CD4-positive, alpha-beta T cell treated with Interleukin-12 subunit alpha and Interleukin-12 subunit beta, for 1 hour (primary cell): ENCODE results near the gene BNIP3.
A peak's percentile ranks its signal among the peaks of the same experiment; 100 is the strongest.
"Not testable (repeated sequence)": the region's sequence is repeated elsewhere in the genome, so short reads cannot be mapped to it uniquely, and the experiment has no call there.

ENCODE experiments used
- DNase-seq: peaks from one replicate; pipeline ENCODE4 v3.0.0-alpha.2; 2020

BNIP3 gene

GRCh38 chr10:131928248-131929095 is 53.3 kb downstream of the BNIP3 start:
- DNase-seq: peak; percentile 52

DNA sequence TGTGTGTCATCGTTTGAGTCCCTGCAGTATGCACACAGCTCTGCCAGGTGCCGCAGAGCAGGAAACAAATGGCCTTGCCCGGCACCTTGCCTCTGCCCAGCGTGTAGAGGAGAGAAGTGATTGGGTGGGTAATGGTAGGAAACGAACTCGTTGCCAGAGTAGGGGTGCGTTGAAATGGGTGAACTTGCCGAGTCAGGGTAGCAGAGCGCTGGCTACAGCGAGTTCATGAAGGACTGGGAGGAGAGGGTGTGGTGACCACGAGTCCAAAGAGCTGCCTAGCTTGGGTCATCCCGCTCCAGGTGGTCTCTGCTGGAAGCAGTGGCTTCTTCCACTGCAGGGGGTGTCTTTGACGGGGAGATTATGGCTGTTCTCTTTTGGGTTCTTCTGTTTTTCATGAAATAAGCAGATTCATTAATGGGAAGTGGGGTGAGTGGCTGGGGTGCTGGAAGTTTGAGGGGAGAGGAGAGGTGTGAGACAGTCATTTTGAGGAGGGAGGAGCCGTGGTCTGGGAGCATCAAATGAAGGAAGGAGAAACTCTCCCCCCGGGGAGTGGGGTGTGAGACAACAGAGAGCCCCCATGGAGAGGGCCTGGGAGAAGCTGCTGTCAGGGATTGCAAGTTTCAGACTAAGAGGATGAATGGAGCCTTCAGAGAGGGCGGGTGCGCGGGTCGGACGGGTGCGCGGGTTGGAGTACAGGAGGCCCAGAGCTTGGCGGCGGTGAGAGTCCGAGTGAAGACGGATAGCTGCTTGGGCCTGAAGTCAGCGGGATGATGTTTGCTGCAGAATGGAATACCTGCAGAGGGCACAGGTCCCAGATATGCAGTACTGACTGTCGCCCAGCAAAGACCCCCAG is 54.8 kb downstream of the BNIP3 start:
- no peak for DNase-seq

DNA sequence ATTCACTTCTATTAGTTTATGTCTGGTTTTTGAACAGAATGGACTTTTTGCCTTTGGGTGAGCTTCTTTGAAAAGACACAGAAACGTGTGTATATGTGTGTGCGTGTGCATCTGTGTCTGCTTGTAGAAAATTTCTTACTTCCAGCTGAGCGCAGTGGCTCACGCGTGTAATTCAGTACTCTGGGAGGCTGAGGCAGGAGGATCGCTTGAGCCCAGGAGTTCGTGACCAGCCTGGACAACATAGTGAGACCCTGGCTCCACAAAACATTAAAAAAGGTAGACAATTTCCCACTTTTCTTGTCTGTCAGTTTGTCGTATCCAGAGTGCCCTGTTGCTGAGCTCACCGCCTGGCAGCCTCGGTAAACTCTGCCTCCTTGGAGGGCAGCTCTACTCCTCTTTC is 55.5 kb downstream of the BNIP3 start:
- DNase-seq: no peak

- no peak for DNase-seq
Measured at GRCh38 chr10:131925716-131926115, 56.0 kb downstream of the BNIP3 start.

- DNase-seq: no peak
Measured at GRCh38 chr10:131925011-131925649, 56.6 kb downstream of the BNIP3 start.

DNA sequence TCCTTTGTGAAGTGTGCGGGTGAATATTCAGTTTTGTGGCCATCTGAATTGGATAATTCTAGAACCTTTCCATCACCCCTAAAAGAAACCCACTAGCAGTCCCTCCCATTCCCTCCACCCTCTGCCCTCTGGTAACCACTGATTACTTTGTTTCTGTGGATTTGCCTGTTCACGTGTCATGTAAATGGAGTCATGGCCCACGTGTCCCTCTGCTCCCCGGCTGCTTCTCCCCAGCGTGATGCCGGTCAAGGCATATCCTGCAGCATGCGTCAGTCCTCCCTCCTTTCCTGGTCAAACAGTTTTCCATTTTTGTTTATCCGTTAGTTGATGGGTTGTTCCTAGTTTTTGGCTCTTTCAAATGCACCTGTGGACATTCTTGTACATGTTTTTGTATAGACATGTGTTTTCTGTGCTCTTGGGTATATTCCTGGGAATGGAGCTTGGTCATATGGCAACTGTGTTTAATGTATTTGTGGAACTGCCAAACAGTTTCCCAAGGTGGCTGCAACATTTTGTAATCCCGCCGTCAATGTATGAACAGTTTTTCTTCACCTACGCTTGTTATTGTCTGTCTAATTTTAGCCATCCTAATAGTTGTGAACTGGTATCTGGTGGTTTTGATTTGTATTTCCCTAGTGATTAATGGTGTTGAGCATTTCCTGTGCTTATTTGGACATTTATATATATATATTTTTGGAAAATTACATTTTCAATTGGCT is 58.5 kb downstream of the BNIP3 start:
- DNase-seq: no peak

- DNase-seq: no peak
Measured at GRCh38 chr10:131921184-131921583, 60.5 kb downstream of the BNIP3 start.

GRCh38 chr10:131920693-131921092 is 61.0 kb downstream of the BNIP3 start:
- DNase-seq: no peak

- no peak for DNase-seq
Measured at GRCh38 chr10:131920151-131920550, 61.6 kb downstream of the BNIP3 start.

GRCh38 chr10:131919461-131919860 is 62.3 kb downstream of the BNIP3 start:
- DNase-seq: not testable (repeated sequence)
